Fibroblast of skin of right biceps (primary cell): Measurements from ENCODE around the gene FANCD2.
A peak's percentile ranks its signal among the peaks of the same experiment; 100 is the strongest.
"Not testable (repeated sequence)": the region's sequence is repeated elsewhere in the genome, so short reads cannot be mapped to it uniquely, and the experiment has no call there.

Experiments used
- DNase-seq: peaks from one replicate; pipeline ENCODE4 v3.0.0-alpha.2; 2013

Gene FANCD2

DNA sequence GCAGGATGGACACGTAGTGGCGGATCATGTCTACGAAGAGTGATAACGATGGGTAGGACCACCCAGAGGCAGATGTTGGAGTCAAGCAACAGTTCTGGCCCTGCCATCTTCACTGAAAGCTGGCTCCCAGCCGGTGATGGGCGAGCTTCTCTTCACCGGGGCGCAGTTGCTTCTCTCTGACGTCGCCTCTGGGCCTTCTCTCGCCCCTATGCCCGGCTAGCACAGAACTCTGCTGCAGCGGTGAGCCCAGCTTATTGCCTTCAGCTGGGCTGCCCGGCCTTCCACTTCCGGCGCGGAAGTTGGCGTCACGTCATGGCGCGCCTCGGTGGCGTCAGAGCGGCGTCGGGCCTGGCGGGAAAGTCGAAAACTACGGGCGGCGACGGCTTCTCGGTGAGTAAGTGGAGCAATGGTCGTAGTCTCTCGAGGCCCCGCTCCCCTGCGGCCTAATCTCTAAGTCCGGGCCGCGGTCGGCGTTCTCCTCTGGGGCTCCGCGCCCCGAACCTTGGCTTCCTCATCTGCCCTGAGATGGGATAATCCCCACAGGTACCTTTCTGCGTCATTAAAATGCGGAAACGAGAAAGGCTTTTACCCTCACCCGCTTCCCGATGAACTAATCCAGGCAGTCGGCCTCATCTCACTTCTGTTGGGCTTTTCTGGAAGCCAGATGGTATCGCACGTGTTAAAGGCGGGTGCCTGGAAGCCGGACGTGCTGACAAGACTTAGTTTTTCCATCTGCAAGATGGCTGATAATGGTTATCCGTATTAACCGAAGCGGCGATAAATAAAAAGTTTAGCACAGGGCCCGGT is at the start of gene FANCD2:
TSS of gene FANCD2 (plus strand) at position 354 of the 807 bp plus-strand sequence. CDS start 2,221 bp downstream, outside the sequence.
- peak; percentile 87 for DNase-seq

DNA sequence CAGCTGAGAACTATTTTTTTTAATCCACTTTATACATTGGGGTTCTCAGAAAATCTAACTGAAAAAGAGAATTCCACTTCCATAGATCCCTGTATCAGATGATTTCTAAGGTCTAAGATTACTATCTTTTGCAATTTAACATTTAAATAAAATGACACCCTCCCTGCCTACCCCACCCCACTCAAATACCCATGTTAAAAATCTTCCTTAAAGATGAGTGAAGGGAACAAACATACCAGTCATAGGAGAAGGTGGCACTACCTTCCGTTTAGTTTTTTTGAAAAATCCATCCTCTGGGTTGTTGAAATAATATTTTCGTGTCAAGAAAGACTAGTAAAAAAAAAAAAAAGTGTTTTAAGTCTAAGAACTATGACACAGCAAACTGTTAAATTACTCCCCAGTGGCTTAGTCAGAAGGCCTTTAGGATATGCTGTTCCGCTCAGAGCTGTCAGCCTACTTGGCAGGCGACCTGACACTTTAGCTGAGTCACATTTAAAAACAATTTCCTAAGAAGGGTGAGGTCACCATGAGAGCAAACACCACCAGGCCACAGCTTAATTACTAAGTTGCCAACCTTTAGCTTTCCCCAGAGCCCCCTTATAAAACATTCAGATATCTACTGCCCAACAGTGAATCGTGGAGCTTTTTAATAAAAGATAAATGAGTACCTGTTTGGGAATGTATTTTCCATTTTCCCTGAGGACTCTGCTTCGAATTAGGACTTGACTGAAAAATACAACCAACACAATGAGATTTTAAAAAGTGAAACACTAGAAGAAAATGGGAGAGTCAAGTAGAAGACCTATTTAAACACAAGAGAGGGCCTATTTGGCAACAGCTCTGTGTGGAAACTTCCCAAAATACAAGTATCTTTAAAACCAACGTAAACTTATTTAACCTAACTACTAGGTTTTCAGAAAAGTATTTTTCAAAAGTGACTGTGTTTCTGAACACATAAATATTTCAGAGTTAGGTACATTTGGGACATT is 49.2 kb upstream of the FANCD2 start:
- DNase-seq: peak; percentile 97

DNA sequence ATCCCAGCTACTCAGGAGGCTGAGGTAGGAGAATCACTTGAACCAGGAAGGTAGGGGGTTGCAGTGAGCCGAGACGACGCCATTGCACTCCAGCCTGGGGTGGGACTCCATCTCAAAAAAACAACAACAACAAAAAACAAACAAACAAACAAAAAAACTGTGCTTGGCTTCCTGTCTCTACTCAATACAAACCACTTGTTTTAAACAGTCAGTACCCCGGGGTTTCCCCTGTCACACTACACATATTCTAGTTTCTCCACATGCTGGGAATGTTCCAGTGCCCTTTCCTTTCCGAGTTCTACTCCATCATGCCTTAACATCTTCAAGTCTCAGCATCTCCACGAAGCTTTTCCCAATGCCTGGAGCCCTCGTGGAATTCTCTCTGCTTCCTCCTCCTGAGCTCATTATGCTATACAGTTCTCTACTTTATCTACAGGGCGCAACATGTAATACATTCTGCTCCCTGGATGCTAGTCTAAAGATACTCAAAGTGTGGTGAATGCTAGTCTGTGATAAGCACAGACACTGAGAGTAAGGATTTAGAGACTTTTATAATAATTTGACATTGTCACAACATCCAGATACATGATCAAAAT is 47.4 kb upstream of the FANCD2 start:
- DNase-seq: no peak

DNA sequence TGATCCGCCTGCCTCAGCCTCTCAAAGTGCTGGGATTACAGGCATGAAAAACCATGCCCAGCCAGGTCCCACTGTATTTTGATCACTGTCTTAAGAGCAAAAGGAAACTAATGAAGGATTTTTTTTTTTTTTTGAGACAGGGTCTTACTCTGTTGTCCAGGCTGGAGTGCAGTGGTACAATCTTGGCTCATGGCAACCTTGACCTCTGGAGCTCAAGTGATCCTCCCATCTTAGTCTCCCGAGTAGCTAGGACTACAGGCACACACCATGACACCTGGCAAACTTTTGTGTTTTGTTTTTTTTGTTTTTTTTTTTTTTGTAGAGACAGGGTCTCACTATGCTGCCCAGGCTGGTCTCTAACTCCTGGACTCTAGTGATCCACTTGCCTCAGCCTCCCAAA is 46.0 kb upstream of the FANCD2 start:
- DNase-seq: no peak

DNA sequence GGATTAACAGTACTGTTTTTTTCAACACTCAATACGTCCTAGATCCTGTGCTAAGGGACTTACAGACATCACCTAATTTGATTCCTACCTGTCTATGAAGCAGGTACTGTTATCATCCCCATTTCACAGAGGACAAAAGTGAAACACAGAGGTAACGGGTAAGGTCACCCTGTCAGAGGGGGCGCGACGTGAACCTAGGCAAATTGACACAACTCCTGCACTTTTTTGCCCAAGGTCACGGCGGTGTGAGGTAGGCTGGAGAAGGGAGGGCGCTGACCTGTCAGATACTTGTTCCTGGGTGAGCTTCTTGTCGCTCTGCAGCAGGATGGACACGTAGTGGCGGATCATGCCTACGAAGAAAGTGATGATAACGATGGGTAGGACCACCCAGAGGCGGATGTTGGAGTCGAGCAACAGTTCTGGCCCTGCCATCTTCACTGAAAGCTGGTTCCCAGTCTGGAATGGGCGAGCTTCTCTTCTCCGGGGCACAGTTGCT is 40.0 kb upstream of the FANCD2 start:
- no peak for DNase-seq

DNA sequence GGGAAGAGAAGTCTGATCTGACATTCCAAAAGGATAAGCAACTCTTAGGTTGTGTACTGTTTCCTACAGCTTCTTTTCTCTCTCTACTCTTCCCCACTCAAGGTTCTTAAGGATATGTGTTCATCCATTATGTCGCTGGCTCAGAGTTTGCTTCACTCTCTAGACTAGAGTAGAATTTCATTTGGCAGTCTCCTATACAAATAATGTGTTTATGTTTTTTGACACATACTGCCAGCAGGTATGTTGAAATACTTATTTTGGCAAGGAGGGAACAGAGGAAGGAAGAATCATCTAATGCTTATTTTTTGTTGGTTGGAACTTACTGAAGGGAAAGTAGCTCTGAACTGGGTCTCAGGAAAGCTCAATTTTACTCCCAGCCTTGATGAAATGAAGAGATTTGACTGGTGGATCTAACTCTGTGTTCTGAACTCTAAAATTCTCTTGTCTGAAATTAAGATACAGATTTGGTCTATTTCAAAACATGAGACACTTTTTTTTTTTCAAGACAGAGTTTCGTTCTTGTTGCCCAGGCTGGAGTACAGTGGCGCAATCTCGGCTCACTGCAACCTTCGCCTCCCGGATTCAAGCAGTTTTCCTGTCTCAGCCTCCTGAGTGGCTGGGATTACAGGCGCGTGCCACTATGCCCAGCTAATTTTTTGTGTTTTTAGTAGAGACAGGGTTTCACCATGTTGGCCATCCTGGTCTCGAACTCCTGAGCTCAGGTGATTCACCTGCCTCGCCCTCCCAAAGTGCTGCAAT is 32.0 kb upstream of the FANCD2 start:
- DNase-seq: peak; percentile 24

DNA sequence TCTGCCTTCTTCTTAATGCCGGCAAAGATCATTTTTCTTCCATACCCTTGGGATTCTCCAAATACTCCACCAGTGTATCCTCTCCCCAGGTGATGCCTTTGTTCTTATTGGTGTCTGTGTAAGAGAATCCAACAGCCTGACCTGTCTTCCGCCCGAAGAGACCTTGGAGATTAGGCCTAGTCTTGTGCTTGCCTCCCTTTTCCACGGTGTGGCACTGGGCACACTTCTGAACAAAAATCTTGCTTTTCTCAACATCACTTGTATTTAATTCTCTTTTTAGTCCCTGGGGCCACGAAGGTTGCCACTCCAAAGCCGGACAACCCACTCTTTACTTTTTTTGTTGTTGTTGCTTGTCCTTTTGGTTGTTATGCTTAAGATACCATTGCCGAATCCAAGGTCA is 25.6 kb upstream of the FANCD2 start:
- no peak for DNase-seq

DNA sequence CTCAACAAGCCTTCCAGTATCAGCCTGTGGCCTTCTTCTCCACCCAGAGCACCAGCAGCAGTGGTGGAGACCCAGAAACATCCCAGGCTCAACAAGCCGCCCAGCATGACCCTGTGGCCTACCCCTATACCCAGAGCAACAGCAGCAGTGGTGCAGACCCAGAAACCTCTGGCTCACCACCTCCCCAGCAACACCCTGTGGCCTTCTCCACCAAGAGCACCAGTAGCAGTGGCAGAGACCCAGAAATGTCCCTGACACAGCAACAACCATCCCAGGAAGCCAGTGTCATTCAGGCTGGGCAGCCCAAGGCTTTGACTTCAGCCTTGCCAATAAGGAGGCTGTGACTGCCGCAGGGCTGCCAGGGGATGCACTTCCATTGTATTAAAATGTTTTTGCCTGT is 23.3 kb upstream of the FANCD2 start:
- no peak for DNase-seq

DNA sequence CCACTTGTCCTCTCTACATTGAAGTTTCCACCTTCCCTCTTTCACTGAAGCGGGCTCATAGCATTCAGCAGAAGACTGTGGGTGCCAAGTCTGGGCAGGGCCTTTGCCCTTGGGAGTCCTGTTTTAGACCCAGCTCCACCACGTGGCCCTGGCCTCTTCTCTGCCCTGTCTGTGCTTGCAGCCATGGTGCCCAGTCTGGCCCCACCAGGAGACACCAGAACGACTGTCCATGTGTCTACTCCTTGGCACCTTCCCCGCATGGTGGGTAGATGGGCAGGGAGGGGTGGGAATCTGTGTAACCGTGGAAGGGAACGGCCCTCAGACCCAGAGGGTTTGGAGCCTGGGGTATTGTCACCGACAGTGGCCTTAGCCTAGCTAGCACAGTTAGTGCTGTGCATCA is 21.7 kb upstream of the FANCD2 start:
- DNase-seq: no peak

DNA sequence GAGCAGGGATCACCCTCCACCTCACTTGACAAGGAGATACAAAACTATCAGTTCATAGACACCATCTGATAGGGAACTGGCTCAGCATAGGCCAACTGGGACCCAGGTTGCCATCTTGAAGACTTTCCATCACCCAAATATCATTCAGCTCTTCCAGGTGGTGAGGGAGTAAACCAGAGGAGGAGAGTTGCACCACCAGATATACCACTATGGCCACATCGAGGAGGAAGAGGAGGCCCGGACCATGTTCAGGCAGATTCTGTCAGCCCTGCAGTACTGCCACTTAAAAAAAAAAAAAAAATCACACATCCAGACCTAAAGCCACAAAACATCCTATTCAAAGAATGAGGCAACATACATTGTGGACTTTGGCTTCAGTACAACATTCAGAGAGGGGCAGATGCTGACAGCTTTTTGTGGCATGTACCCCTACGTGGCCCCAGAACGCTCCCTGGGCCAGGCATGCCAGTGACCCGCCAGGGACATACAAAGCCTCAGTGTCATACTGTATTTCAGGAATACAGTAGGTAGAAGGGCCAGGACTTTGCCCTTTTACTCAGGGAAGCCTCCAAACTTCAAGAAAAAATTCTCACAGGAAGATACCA is 21.2 kb upstream of the FANCD2 start:
- DNase-seq: no peak

DNA sequence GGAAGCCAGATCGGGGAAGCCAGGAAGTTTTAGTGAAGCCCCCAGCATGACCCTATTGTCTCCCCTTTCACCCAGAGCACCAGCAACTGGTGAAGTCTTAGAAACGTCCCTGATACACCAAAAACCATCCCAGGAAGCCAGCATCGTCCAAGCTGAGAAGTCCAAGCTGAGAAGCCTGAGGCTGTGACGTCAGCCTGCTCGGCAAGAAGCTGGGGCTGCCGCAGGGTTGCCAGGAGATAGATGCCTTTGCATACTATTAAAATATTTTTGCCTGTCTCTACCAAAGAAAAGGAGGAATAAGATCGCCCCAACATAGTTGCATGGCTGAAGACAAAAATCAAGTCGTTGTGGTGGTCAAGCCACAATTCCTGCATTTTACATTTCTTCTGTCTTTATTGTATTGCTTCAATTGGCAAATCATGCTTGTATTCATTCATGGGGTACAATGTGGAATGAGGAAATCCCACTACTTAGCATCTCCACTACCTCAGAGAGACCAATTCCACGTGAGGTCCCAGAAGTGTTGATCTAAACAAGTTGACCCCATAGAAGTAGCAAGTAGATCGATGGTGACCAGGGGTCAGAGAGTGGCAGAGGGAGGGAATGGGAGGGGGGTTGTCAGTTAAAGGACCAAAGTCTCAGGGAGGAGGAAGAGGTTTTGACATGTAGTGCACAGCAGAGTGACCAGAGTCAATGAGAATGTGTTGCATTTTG is 20.0 kb upstream of the FANCD2 start:
- no peak for DNase-seq

DNA sequence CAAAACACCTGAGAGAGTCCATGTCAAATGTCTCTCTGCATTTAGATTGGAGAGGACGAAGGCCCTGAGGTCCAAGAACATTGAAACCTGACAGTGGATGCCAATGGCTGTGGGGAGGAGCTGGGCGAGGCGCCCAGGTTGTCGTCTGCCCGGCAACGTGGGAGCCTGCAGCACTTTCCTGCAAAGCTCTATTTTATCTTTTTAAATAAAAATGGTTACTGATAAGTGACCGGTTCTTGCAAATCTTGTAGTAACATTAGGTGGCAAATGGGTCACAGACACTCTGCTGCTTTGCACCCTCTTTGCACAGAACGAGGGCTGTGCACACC is 19.5 kb upstream of the FANCD2 start:
- DNase-seq: no peak

DNA sequence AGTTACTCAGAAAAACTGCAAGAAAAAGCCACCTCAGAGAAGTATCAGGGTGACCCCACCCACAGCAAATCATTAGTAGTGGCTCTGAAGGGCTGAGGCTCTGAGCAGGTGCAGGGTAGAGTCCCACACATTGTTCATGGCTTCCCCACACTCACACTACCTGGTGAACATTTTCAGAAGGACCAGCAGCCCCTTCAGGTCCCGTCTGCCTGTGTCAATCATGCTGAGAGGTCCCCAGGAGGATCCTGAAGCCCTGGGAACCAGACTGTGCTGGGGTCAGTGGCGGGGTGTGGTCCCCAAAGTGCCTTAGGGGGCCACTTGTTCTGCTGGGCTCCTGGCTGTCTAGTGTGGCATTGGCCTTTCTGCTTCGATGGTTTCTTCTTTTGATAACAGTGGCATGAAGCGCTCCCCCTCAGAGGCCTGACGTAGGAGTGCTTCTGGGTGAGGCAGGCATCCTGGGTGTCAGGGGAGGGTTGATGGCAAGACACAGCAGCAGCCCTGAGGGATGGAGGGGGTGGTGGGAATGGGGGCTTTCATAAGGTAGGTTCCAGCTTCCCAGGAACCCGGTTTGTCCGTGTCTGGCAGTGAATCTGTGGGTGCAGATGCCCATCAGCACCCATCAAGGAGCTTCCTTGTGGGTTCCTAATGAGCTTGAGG is 19.0 kb upstream of the FANCD2 start:
- no peak for DNase-seq

DNA sequence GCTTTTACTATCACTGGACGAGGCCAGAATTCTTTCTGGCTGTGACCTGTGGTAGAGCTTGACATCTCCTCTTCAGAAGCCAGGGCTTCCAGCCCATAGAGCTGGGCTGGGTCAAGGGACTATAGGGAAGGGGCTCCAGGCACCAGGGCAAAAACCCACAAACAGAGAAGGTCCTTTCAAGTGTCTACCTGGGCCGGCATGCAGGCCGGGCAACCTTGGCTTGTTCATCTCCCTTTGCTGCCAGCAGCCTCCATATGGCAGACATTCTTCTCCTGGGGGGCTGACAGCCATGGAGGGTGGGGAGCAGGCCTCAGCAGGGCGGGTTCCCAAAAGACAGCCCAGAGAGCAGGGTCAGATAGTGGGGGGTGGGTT is 18.0 kb upstream of the FANCD2 start:
- not testable (repeated sequence) for DNase-seq

DNA sequence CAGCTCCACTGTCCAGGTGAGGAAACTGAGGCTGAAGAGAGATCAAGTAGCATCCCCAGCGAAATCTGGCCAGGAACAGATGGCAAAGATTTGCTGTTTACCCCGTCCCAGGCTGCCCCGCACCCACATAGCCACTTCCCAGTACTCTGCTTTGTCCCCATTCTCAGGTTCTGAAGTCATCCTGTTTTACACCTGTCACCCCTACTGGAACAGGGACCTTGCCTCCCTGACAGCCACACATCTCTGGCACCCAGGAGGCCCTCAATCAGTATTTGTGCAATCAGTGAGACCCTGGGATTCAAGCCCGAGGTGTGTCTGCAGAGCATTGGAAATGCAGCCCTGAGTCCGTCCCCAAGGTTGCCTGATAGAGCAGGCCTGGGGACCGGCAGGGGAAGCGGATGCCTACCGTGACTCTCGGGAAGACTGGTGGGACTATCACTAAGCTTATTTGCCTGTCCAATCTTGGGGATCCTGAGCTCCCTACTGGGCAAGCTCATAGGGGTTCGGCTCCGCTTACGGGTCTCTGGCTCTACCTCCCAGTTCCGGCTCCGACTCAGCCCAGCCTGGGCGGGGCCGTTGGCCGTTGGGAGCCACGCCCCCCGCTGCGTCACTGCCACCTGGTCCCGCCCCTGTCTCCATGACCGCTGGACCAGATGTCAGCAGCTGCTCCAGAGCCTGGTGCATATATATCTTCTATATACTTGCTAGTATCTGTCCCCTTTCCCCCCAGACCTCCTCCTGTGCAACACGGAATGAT is 17.5 kb upstream of the FANCD2 start:
- DNase-seq: peak; percentile 61

DNA sequence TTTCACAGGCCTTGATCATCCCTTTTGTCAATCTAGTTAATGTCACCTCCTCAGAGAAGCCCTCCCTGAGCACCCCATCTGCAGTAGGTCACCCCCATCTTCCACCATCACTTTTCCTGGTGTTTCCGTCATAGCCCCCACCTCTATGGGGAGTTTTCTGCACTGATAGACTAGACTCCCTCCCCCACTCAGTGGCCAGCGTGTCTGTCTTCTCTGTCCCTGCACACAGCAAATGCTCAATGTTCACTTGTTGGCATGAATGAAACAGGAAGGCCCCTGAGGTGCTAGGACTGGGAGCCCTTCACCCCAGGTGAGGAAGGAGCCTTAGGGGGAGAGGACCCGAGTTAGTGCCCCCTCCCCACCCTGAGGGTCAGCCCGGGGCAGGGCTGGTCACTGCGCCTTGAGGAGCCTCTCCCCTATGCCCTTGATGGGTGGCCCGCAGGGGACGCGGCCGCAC is 15.8 kb upstream of the FANCD2 start:
- DNase-seq: no peak

DNA sequence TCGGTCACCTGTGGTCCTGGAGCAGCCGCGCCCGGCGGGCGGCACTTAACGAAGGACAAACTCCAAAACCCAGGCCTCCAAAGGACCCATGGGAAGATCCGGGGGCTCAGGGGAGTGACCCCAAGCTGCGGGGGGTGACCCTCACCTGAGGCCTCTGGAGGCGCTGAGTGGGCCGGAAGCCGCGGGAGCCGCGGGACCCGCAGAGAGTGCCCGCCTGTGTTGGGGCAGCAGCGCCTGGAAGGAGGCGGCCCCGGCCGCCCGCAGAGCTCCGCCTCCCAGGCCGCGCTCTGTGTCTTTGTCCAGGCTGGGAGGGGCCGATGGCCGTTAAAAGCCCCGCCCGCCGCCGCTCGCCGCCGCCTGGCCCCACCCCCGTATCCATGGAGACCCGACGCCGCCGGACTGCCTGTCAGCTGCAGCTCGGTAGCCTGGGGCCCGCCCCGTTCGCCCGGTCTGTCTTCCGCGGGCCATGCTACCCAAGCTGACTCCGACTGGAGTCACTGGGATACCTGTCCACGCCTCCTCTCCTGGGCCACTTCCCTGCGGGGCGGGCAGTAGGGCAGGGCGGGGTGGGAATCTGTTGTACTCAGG is 15.3 kb upstream of the FANCD2 start:
- peak; percentile 86 for DNase-seq

DNA sequence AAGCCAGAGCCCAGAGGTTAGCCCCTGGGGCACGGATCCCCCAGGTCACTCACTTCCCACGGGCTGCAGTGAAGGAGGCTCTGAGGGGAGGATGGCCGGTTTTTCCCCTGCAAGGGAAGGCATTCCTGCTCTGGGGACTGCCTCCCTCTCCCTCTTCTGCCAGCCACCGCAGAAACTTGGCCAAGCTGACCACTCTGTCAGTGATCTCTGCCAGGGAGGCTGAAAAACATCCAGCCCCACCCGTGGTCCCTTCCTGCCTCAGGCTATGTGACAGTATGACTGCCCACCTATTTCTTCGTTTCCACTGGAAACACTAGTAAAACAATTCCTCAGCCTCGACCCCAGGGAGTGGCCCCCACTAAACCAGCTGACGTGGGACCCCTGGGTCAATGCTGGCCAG is 14.6 kb upstream of the FANCD2 start:
- DNase-seq: no peak

DNA sequence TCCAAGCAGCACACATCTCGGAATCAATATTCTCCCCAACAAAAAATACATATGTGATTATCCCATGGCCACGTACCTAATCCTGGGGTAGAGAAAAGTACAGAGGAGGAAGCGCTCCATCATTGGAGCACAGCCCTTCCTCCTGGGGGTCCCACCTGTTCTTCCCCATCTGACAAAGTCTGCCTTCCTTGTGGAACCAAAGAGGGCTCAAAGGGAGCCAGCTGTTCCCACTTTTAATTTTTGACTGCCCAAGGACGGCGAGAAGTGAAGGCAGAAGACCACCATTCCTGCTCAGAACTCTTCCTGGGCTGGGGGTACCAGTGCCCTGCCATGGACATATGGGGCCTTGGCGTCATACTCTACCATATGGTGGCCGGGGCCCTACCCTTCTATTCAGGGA is 14.1 kb upstream of the FANCD2 start:
- DNase-seq: no peak

DNA sequence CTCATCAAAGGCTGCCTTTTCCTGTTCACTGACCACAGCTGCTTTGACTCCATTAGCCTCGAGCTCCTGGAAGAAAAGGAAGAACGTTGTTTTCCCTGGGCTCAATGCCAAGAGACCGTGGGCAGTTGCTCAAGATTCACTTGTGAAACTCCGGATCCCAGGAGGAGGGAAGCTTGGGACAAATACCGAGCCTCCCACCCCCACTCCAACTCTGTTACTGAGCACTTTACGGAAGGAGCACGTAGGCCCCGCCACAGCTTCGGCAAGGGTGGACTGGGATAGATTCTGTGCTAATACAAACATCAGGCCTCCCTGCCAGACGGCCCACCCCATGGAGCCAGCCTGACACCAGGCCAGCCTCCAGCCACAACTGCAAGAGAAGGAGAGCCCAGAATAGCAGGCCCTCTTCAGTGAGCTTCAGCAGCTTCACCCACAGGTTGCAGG is 10.8 kb upstream of the FANCD2 start:
- DNase-seq: peak; percentile 93
